Heart left ventricle (tissue), 13 donors: ENCODE data around the gene ARV1.
"Not testable (repeated sequence)": the region's sequence is repeated elsewhere in the genome, so short reads cannot be mapped to it uniquely, and the experiment has no call there.

Experiments
- CTCF ChIP-seq, 12 donors: fragments of 200-600 bp; sonication (generic) in 4 of 12; IDR thresholded peaks; one replicate each; pipeline versions ENCODE4 v1.5.0 to v1.8.0; 2018 to 2022; ENCODE audit warnings: antibody characterized with exemption in 12 of 12, mild to moderate bottlenecking in 5 of 12
- POLR2A ChIP-seq, 2 donors: fragments of 450-650 bp; IDR thresholded peaks; one replicate each; pipeline ENCODE4 v1.6.1; 2017; ENCODE audit warnings: antibody characterized with exemption in 2 of 2, mild to moderate bottlenecking in 2 of 2, moderate library complexity in 2 of 2
- donor health status: ischemic (EF 13 %, LVEDD 7.1; RV severe dilation, severe dysfunction).
- donor health status: DM: no; HTN: yes; CAD: no.
- donor health status: DM: no; HTN: no; CAD: no.
- donor health status: ischemic (EF 25% LVEDD 6.9; RV normal size, moderate dysfunction).
- donor health status: ischemic (EF 25% LVEDD 5.7; RV mildly dilated, moderate dysfunction).
- donor health status: ischemic (EF 35%, LVEDD 5.7; RV mildly dilated, moderate dysfunction).
- donor health status: nonischemic (EF 11% LVEDD 7.7; RV severe dilation, severe dysfunction).
- donor health status: DM: yes; HTN: yes; CAD: no.
- donor health status: PGD.
- donor health status: ischemic (EF 29% LVEDD 5.4; RV normal size, mild dysfunction).
- donor health status: nonischemic (EF 23%, LVEDD 6.1; RV moderate dilation, normal function).

- TF ChIP-seq CTCF, POLR2A (IDR thresholded peaks at IDR 0.05): not testable (repeated sequence)
Measured at GRCh38 chr1:230984622-230985515, 6.0 kb downstream of the ARV1 start.
